Measurements from ENCODE around the gene MED15. TPM values are rescaled to one million over a fixed set of nuclear protein-coding genes. Genes with fewer than 3 reads are reported as not detected.
A peak's percentile ranks its signal among the peaks of the same experiment; 100 is the strongest.
"Not testable (repeated sequence)": the region's sequence is repeated elsewhere in the genome, so short reads cannot be mapped to it uniquely, and the experiment has no call there.

The MED15 gene
- total and polyA plus RNA-seq, 4 donors: 23.5 to 119 (median 96.9) TPM

DNA sequence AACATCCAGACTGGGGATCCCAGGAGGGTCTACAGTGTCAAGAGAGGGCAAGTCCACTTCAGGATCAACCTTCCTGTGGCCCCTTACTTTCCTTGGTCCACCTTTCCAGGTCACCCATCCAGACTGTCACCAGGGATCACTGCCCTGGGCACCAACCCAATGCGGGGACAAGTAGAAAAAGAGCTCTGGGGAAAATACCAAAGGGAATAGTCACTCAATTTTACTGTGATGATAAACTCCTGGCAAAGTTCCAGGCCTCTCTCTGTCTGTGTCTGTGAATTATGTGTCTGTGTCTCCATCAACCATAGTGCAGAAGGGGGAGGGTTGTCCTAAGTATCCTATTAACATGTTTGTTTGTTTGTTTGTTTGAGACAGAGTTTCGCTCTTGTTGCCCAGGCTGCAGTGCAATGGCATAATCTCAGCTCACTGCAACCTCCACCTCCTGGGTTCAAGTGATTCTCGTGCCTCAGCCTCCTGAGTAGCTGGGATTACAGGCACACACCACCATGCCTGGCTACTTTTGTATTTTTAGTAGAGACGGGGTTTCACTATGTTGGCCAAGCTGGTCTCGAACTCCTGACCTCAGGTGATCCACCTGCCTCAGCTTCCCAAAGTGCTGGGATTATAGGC, 3.0 kb upstream of the MED15 start:
- not testable (repeated sequence) for DNase-seq; H3K9me3 ChIP-seq (ENCODE audit: control insufficient read depth, low read length); H3K4me1 ChIP-seq (ENCODE audit: control insufficient read depth in 1 of 2, insufficient read depth in 2 of 2, low read length in 2 of 2); H3K4me3 ChIP-seq (ENCODE audit: low read length in 2 of 2); ATAC-seq (ENCODE audit: low FRiP score); H3K27me3 ChIP-seq (ENCODE audit: control insufficient read depth in 1 of 2, insufficient read depth in 2 of 2, low read length in 1 of 2); H3K36me3 ChIP-seq (ENCODE audit: control insufficient read depth in 1 of 2, insufficient read depth in 2 of 2, low read length in 1 of 2); H3K27ac ChIP-seq (ENCODE audit: low read depth in 1 of 2, low read length in 2 of 2)
- WGBS, 2 donors: 72 to 77% methylated on average over 5 of the region's 5 CpGs
- intact Hi-C loops (cut with DNase I): loop anchor here in 1 of 2 donors (10.0 kb wide), 1 partner anchor 50 kb away; no protein-coding TSS in a partner anchor

DNA sequence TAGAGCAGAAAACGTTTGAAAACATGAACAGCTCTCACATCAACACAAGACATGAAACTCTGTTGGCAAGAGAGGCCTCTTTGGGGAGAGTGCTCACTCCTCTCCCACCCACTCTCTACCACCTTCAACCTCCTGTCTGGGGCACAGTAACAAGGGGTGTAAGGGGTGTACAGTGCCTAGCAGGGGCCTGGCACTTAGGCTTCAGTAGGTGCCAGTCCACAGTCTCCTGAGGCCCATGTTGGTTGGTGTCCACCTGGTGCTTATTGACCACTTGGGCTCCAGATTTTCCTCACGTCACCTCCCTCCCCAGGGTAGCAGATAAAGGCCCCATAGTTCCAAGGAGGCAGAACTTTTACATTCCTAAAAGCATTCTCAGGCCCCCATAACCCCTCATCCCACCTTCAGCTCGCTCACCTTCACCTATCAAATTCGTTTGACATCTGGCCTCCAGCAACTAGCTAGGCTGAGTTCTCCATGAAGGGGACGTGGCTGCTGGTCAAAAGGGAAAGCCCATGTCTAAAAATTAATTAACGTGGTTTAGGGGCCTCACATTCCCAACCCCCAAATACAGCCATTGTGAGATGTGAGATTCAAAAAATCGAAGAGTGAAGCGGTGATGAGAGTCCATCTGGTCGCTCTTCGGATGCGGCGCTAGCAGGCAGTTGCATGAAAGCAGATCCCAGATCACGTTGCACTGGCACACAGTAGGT, 712 bp upstream of the MED15 start:
- ATAC-seq (ENCODE audit: low FRiP score) (no peak), DNase-seq (no peak)
- WGBS, 2 donors: 66% methylated on average over 13 of the region's 13 CpGs
- Histone ChIP-seq H3K27ac (ENCODE audit: low read depth in 1 of 2, low read length in 2 of 2) (no peak overlapping the region), H3K4me3 (ENCODE audit: low read length in 2 of 2) (no peak overlapping the region), H3K36me3 (ENCODE audit: control insufficient read depth in 1 of 2, insufficient read depth in 2 of 2, low read length in 1 of 2) (no peaks in the 10 kb centered on the region), H3K4me1 (ENCODE audit: control insufficient read depth in 1 of 2, insufficient read depth in 2 of 2, low read length in 2 of 2) (peaks cover 3 to 5% of the 10 kb centered on the region in 2 donors), H3K27me3 (ENCODE audit: control insufficient read depth in 1 of 2, insufficient read depth in 2 of 2, low read length in 1 of 2) (no peaks in the 10 kb centered on the region), H3K9me3 (ENCODE audit: control insufficient read depth, low read length) (no peaks in the 10 kb centered on the region)
- intact Hi-C loops (cut with DNase I): loop anchor here (5.0 to 10.0 kb wide), 2 partner anchors 48 to 51 kb away; no protein-coding TSS in a partner anchor

DNA sequence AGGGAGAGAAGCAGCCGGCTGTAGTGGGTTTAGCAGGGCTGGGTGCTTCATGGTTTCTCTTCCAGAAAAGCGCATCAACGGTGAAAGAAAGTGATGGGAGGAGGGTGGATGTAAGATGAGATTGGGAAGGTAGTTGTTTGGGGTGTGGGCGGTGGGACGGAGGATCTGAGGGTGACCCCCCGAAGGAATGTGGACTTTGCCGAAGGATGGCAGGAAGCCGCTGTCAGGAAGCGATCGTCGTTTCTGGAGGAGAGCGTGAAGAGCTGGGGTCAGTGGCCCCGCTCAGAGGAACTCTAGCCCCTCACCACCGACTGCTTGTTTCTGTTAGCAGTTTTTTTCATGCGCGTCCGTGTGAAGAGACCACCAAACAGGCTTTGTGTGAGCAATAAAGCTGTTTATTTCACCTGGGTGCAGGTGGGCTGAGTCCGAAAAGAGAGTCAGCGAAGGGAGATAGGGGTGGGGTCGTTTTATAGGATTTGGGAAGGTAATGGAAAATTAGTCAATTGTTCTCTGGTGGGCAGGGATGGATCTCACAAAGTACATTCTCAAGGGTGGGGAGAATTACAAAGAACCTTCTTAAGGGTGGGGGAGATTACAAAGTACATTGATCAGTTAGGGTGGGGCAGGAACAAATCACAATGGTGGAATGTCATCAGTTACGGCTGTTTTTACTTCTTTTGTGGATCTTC, 801 bp downstream of the MED15 start:
- peak overlapping the region; percentile 22 to 95 for H3K27ac ChIP-seq (ENCODE audit: low read depth in 1 of 2, low read length in 2 of 2)
- H3K4me1 ChIP-seq (ENCODE audit: control insufficient read depth in 1 of 2, insufficient read depth in 2 of 2, low read length in 2 of 2); DNase-seq; H3K9me3 ChIP-seq (ENCODE audit: control insufficient read depth, low read length); H3K36me3 ChIP-seq (ENCODE audit: control insufficient read depth in 1 of 2, insufficient read depth in 2 of 2, low read length in 1 of 2); H3K27me3 ChIP-seq (ENCODE audit: control insufficient read depth in 1 of 2, insufficient read depth in 2 of 2, low read length in 1 of 2); ATAC-seq (ENCODE audit: low FRiP score): not testable (repeated sequence)
- intact Hi-C loops (cut with DNase I): loop anchor here (5.0 to 10.0 kb wide), 2 partner anchors 47 to 49 kb away; no protein-coding TSS in a partner anchor
- peak overlapping the region; percentile 47 to 79 for H3K4me3 ChIP-seq (ENCODE audit: low read length in 2 of 2)
- WGBS, 2 donors: 2% methylated on average over 21 of the region's 21 CpGs

DNA sequence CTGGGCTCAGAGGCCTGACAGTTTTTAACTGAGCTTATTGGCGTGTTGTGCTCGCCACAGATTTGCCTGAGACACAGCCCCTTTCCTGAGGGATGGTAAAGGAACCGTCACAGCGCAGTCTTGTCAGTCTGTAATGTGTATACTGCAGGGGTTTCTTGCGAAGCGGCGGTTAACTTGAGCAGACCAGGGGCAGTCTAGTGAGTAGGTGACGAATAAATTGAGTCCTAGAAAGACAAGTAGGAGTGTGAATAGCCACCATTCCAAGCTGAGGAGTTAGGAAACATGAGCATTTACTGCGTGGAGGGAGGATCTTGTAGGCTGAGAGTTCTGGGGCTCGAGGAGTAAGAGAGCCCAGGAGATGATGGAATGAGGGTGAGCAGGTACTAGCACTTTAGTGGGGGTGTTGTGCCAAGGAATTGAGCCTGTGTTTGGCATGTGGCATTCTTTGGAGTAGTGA, 1.4 kb downstream of the MED15 start:
- 16 to 20% methylated on average over 10 of the region's 10 CpGs for WGBS, 2 donors
- DNase-seq (no peak), ATAC-seq (ENCODE audit: low FRiP score) (no peak)
- Histone ChIP-seq H3K4me3 (ENCODE audit: low read length in 2 of 2) (peak overlapping the region; percentile 24 to 31), H3K27ac (ENCODE audit: low read depth in 1 of 2, low read length in 2 of 2) (peak overlapping the region; percentile 76 to 87), H3K9me3 (ENCODE audit: control insufficient read depth, low read length) (no peaks in the 10 kb centered on the region), H3K27me3 (ENCODE audit: control insufficient read depth in 1 of 2, insufficient read depth in 2 of 2, low read length in 1 of 2) (no peaks in the 10 kb centered on the region), H3K4me1 (ENCODE audit: control insufficient read depth in 1 of 2, insufficient read depth in 2 of 2, low read length in 2 of 2) (peaks cover 3 to 5% of the 10 kb centered on the region in 2 donors), H3K36me3 (ENCODE audit: control insufficient read depth in 1 of 2, insufficient read depth in 2 of 2, low read length in 1 of 2) (no peaks in the 10 kb centered on the region)
- intact Hi-C loops (cut with DNase I): loop anchor here (1.0 to 10.0 kb wide), 3 partner anchors 46 to 60 kb away; no protein-coding TSS in a partner anchor

DNA sequence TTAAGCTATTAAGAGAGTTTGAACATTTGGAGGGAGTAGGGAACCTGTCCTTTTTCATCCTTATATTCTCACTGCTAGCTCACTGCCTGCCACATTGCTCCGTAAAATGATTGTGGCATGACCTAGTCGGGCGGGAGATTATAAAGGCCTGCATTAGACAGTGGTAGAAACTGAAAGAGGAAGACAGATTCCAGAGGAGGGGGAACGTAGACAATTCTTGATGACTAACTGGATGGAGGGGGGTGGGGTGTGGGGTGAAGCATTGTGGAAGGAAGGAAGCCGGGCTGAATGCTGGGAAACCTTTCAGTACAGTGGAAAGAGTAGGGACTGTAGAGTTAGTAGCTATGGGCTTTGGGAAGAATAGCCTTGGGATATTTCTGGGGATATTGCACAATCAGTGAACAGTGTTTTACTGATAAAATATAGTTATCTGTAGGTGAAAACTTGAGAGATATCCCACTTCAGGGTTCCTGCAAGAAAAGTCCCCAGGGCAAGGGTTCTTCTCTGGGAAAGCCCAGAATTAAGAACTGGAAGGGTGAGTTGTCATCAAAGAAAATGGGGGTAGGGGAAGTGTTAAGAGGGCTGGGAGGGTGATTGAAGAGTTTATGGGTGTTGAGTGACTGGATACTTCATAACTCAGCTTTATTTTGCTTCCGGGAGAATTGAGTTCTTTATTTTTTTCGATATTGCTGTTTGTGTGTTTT, 2.1 kb downstream of the MED15 start:
- Histone ChIP-seq H3K27me3 (ENCODE audit: control insufficient read depth in 1 of 2, insufficient read depth in 2 of 2, low read length in 1 of 2) (no peaks in the 10 kb centered on the region), H3K9me3 (ENCODE audit: control insufficient read depth, low read length) (no peaks in the 10 kb centered on the region), H3K27ac (ENCODE audit: low read depth in 1 of 2, low read length in 2 of 2) (peak overlapping the region; percentile 76 to 87), H3K4me3 (ENCODE audit: low read length in 2 of 2) (peak overlapping the region; percentile 24 to 31), H3K36me3 (ENCODE audit: control insufficient read depth in 1 of 2, insufficient read depth in 2 of 2, low read length in 1 of 2) (no peaks in the 10 kb centered on the region), H3K4me1 (ENCODE audit: control insufficient read depth in 1 of 2, insufficient read depth in 2 of 2, low read length in 2 of 2) (peaks cover 3 to 5% of the 10 kb centered on the region in 2 donors)
- WGBS, 2 donors: 19 to 20% methylated on average over 7 of the region's 7 CpGs
- peak; percentile 77 for ATAC-seq (ENCODE audit: low FRiP score)
- DNase-seq: peak; percentile 82 to 89
- intact Hi-C loops (cut with DNase I): loop anchor here (1.0 to 10.0 kb wide), 3 partner anchors 45 to 60 kb away; no protein-coding TSS in a partner anchor

DNA sequence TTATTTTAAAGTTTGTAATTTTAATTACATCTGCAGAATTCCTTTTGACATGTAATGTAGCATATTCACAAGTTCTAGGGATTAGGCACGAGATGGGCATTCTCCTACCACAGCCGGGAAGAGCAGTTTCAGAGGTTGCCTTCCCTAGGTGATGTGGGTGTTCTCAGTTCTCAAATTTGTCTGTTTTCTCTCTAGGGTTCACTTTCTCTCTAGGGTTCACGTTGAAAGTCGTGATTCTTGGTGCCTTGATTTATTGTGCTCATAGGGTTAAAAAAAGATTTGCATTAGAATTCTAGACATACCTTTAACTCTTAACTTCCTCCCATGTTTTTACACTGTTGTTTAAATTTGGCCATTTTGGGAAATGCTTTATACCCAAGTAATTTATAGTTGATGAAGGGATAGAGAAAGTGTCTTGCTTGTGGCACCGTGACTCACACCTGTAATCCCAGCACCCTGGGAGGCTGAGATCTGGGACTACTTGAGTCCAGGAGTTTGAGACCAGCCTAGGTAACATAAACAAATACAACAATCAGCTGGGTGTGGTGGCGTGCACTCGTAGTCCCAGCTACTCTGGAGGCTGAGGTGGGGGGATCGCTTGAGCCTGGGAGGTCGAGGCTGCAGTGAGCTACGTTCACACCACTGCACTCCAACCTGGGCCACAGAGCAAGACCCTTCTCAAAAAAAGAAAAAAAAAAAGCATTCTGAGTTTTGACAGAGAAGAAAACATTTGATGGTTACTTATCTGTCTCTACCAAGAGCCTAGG, 3.6 kb downstream of the MED15 start:
- no peaks in the 10 kb centered on the region for H3K27me3 ChIP-seq (ENCODE audit: control insufficient read depth in 1 of 2, insufficient read depth in 2 of 2, low read length in 1 of 2)
- no peak overlapping the region for H3K27ac ChIP-seq (ENCODE audit: low read depth in 1 of 2, low read length in 2 of 2)
- H3K4me3 ChIP-seq (ENCODE audit: low read length in 2 of 2): no peak overlapping the region
- peaks cover 3 to 5% of the 10 kb centered on the region in 2 donors for H3K4me1 ChIP-seq (ENCODE audit: control insufficient read depth in 1 of 2, insufficient read depth in 2 of 2, low read length in 2 of 2)
- no peaks in the 10 kb centered on the region for H3K36me3 ChIP-seq (ENCODE audit: control insufficient read depth in 1 of 2, insufficient read depth in 2 of 2, low read length in 1 of 2)
- intact Hi-C loops (cut with DNase I): no loop called here
- WGBS, 2 donors: 59 to 61% methylated on average over 10 of the region's 10 CpGs
- no peak for DNase-seq
- ATAC-seq (ENCODE audit: low FRiP score): no peak
- H3K9me3 ChIP-seq (ENCODE audit: control insufficient read depth, low read length): no peaks in the 10 kb centered on the region

DNA sequence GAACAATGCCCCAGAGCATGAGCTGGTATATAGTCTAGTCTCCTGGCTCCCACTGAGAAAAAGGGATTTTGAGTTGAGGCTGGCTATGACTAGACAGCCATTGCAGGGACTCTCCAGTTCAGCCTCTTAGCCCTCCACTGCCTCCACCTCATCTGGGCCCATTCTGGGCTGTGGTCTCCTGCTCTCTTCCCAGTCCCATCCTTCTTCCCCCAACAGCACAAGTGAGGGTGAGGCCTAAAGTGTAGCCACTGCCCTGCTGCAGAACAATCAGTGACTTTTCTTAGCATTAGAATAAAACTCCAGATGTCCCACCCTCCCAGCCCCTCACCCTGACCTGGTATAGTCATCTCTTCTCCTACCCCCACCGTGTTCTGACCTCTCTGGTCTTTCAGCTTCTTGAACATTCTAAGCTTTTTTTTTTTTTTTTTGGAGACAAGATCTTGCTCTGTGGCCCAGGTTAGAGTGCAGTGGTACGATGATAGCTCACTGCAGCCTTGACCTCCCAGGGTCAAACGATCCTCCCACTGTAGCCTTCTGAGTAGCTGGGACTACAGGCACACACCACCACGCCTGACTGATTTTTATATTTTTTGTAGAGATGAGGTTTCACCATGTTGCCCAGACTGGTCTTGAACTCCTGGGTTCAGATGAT, 4.3 kb downstream of the MED15 start:
- intact Hi-C loops (cut with DNase I): no loop called here

More for the DNA sequence above, 4.3 kb downstream of the MED15 start:
- ATAC-seq (ENCODE audit: low FRiP score) (no peak), DNase-seq (no peak)
- Histone ChIP-seq H3K4me3 (ENCODE audit: low read length in 2 of 2) (no peak overlapping the region), H3K36me3 (ENCODE audit: control insufficient read depth in 1 of 2, insufficient read depth in 2 of 2, low read length in 1 of 2) (no peaks in the 10 kb centered on the region), H3K27ac (ENCODE audit: low read depth in 1 of 2, low read length in 2 of 2) (no peak overlapping the region), H3K4me1 (ENCODE audit: control insufficient read depth in 1 of 2, insufficient read depth in 2 of 2, low read length in 2 of 2) (peaks cover 3 to 5% of the 10 kb centered on the region in 2 donors), H3K27me3 (ENCODE audit: control insufficient read depth in 1 of 2, insufficient read depth in 2 of 2, low read length in 1 of 2) (no peaks in the 10 kb centered on the region), H3K9me3 (ENCODE audit: control insufficient read depth, low read length) (no peaks in the 10 kb centered on the region)
- WGBS, 2 donors: 80 to 88% methylated on average over 4 of the region's 4 CpGs

Measured in aorta (tissue), 5 donors.